GM19455 (cell line): ENCODE data around the gene LAYN.

ENCODE experiments used
- ATAC-seq: cut with Tn5 transposase; IDR thresholded peaks from one replicate; pipeline ENCODE4 v1.9.1; 2021; ENCODE audit not compliant: unreplicated experiment

The LAYN gene

GRCh38 chr11:111530091-111530490 is 10.4 kb upstream of the LAYN start:
- no peak for ATAC-seq

- ATAC-seq, result no peak
Observed at GRCh38 chr11:111531136-111531535, 9.4 kb upstream of the LAYN start.

GRCh38 chr11:111531687-111532364 is 8.7 kb upstream of the LAYN start:
- ATAC-seq, result no peak

GRCh38 chr11:111532365-111532709 is 8.2 kb upstream of the LAYN start:
- no peak for ATAC-seq

- no peak for ATAC-seq
Observed at GRCh38 chr11:111535281-111535680, 5.2 kb upstream of the LAYN start.

- ATAC-seq, result no peak
Observed at GRCh38 chr11:111537336-111537860, 3.1 kb upstream of the LAYN start.

GRCh38 chr11:111538407-111539114 is 2.0 kb upstream of the LAYN start:
- ATAC-seq, result no peak

GRCh38 chr11:111539426-111540113 is 950 bp upstream of the LAYN start:
- ATAC-seq, result no peak

- ATAC-seq, result no peak
Observed at GRCh38 chr11:111540937-111541253, 375 bp downstream of the LAYN start.

GRCh38 chr11:111541254-111542061 is 938 bp downstream of the LAYN start:
- no peak for ATAC-seq

- ATAC-seq, result no peak
Observed at GRCh38 chr11:111542606-111543275, 2.2 kb downstream of the LAYN start.

- ATAC-seq, result no peak
Observed at GRCh38 chr11:111548525-111548924, 8.0 kb downstream of the LAYN start.

- ATAC-seq, result no peak
Observed at GRCh38 chr11:111549196-111549868, 8.8 kb downstream of the LAYN start.

GRCh38 chr11:111549869-111550203 is 9.3 kb downstream of the LAYN start:
- no peak for ATAC-seq

- ATAC-seq, result no peak
Observed at GRCh38 chr11:111550258-111550657, 9.7 kb downstream of the LAYN start.

- no peak for ATAC-seq
Observed at GRCh38 chr11:111554532-111554931, 14.0 kb downstream of the LAYN start.

- ATAC-seq, result no peak
Observed at GRCh38 chr11:111555255-111555654, 14.7 kb downstream of the LAYN start.

- no peak for ATAC-seq
Observed at GRCh38 chr11:111557425-111558111, 17.0 kb downstream of the LAYN start.

GRCh38 chr11:111559800-111560464 is 19.4 kb downstream of the LAYN start:
- ATAC-seq, result no peak
